ENCODE measurements around the gene ZDHHC5.

Gene ZDHHC5

GRCh38 chr11:57727185-57727584, 59.3 kb downstream of the ZDHHC5 start:
- H3K4me3 Mint-ChIP-seq, result no peak overlapping the region
- no peaks in the 10 kb centered on the region for H3K9me3 Mint-ChIP-seq
- DNase-seq, result no peak
- H3K27me3 Mint-ChIP-seq (ENCODE audit: low read depth, poor library complexity), result peaks cover 7% of the 10 kb centered on the region
- peaks cover 11% of the 10 kb centered on the region for H3K4me1 Mint-ChIP-seq
- peaks cover 38% of the 10 kb centered on the region for H3K36me3 Mint-ChIP-seq (ENCODE audit: low read depth)
- no peak for TF ChIP-seq CTCF (IDR thresholded peaks at IDR 0.05)
- H3K27ac Mint-ChIP-seq, result peak overlapping the region; percentile 97

GRCh38 chr11:57728829-57729228, 60.9 kb downstream of the ZDHHC5 start:
- H3K27me3 Mint-ChIP-seq (ENCODE audit: low read depth, poor library complexity), result peaks cover 7% of the 10 kb centered on the region
- TF ChIP-seq CTCF (IDR thresholded peaks at IDR 0.05), result no peak
- H3K4me1 Mint-ChIP-seq, result peaks cover 11% of the 10 kb centered on the region
- H3K4me3 Mint-ChIP-seq, result no peak overlapping the region
- peaks cover 41% of the 10 kb centered on the region for H3K36me3 Mint-ChIP-seq (ENCODE audit: low read depth)
- H3K27ac Mint-ChIP-seq, result peak overlapping the region; percentile 96
- H3K9me3 Mint-ChIP-seq, result no peaks in the 10 kb centered on the region
- no peak for DNase-seq

GRCh38 chr11:57729479-57729878, 61.6 kb downstream of the ZDHHC5 start:
- no peak for DNase-seq
- Mint-ChIP-seq H3K27ac (peak overlapping the region; percentile 39), H3K27me3 (ENCODE audit: low read depth, poor library complexity) (peaks cover 7% of the 10 kb centered on the region), H3K36me3 (ENCODE audit: low read depth) (peaks cover 48% of the 10 kb centered on the region), H3K4me1 (peaks cover 11% of the 10 kb centered on the region), H3K9me3 (no peaks in the 10 kb centered on the region), H3K4me3 (no peak overlapping the region)
- TF ChIP-seq CTCF (IDR thresholded peaks at IDR 0.05), result no peak

GRCh38 chr11:57732661-57733060, 64.7 kb downstream of the ZDHHC5 start:
- Mint-ChIP-seq H3K9me3 (no peaks in the 10 kb centered on the region), H3K4me1 (peaks cover 3% of the 10 kb centered on the region), H3K4me3 (no peak overlapping the region), H3K27me3 (ENCODE audit: low read depth, poor library complexity) (peaks cover 2% of the 10 kb centered on the region), H3K27ac (no peak overlapping the region), H3K36me3 (ENCODE audit: low read depth) (peaks cover 47% of the 10 kb centered on the region)
- DNase-seq, result no peak
- TF ChIP-seq CTCF (IDR thresholded peaks at IDR 0.05), result no peak

- H3K4me3 Mint-ChIP-seq, result no peak overlapping the region
- peaks cover 50% of the 10 kb centered on the region for H3K36me3 Mint-ChIP-seq (ENCODE audit: low read depth)
- H3K27ac Mint-ChIP-seq, result peak overlapping the region; percentile 68
- H3K27me3 Mint-ChIP-seq (ENCODE audit: low read depth, poor library complexity), result no peaks in the 10 kb centered on the region
- no peaks in the 10 kb centered on the region for H3K9me3 Mint-ChIP-seq
- DNase-seq, result no peak
- no peak for TF ChIP-seq CTCF (IDR thresholded peaks at IDR 0.05)
- H3K4me1 Mint-ChIP-seq, result peaks cover 3% of the 10 kb centered on the region
Observed at GRCh38 chr11:57735619-57736298, 67.8 kb downstream of the ZDHHC5 start.
